GM19397 (cell line): Measurements from ENCODE around the gene VANGL2.

Experiments used
- ATAC-seq: cut with Tn5 transposase; IDR thresholded peaks from one replicate; pipeline ENCODE4 v1.9.1; 2021; ENCODE audit warnings: mild to moderate bottlenecking, moderate library complexity; ENCODE audit not compliant: unreplicated experiment

The VANGL2 gene

GRCh38 chr1:160425847-160426246 is 25.5 kb downstream of the VANGL2 start:
- no peak for ATAC-seq

- ATAC-seq = no peak
Observed at GRCh38 chr1:160427625-160428024, 27.3 kb downstream of the VANGL2 start.

GRCh38 chr1:160428053-160428452 is 27.7 kb downstream of the VANGL2 start:
- no peak for ATAC-seq

- no peak for ATAC-seq
Observed at GRCh38 chr1:160428655-160429054, 28.3 kb downstream of the VANGL2 start.

GRCh38 chr1:160429125-160429561 is 28.8 kb downstream of the VANGL2 start:
- ATAC-seq = no peak

GRCh38 chr1:160429702-160430535 is 29.6 kb downstream of the VANGL2 start:
- ATAC-seq = no peak

GRCh38 chr1:160431006-160431405 is 30.6 kb downstream of the VANGL2 start:
- no peak for ATAC-seq

- no peak for ATAC-seq
Observed at GRCh38 chr1:160431571-160431970, 31.2 kb downstream of the VANGL2 start.

GRCh38 chr1:160432371-160432786 is 32.0 kb downstream of the VANGL2 start:
- ATAC-seq = no peak

GRCh38 chr1:160436966-160437365 is 36.6 kb downstream of the VANGL2 start:
- ATAC-seq = no peak

- peak; percentile 71 for ATAC-seq
Observed at GRCh38 chr1:160437432-160438316, 37.3 kb downstream of the VANGL2 start.

GRCh38 chr1:160438317-160438918 is 38.1 kb downstream of the VANGL2 start:
- ATAC-seq = no peak

- ATAC-seq = no peak
Observed at GRCh38 chr1:160438935-160439334, 38.6 kb downstream of the VANGL2 start.

GRCh38 chr1:160439718-160440117 is 39.4 kb downstream of the VANGL2 start:
- ATAC-seq = no peak

- ATAC-seq = no peak
Observed at GRCh38 chr1:160446945-160447600, 46.7 kb downstream of the VANGL2 start.

GRCh38 chr1:160449494-160449893 is 49.1 kb downstream of the VANGL2 start:
- no peak for ATAC-seq

GRCh38 chr1:160451119-160451858 is 50.9 kb downstream of the VANGL2 start:
- no peak for ATAC-seq

GRCh38 chr1:160451859-160452232 is 51.5 kb downstream of the VANGL2 start:
- no peak for ATAC-seq

- no peak for ATAC-seq
Observed at GRCh38 chr1:160453443-160453842, 53.1 kb downstream of the VANGL2 start.
